HL-60 (cell line): ENCODE measurements around the gene DDO.

Source experiments
- CTCF ChIP-seq: IDR thresholded peaks from one replicate; pipeline ENCODE4 v1.5.1; 2011; ENCODE audit warnings: low read length, control low read depth, inconsistent platforms; ENCODE audit not compliant: insufficient read depth
- GABPA ChIP-seq: IDR thresholded peaks from 2 replicates; pipeline ENCODE4 v1.6.1; 2012; ENCODE audit warnings: low read depth
- POLR2AphosphoS5 ChIP-seq: IDR thresholded peaks from 2 replicates; pipeline ENCODE4 v1.6.1; 2012; ENCODE audit warnings: low read depth
- REST ChIP-seq: IDR thresholded peaks from 2 replicates; pipeline ENCODE4 v1.6.1; 2012; ENCODE audit warnings: low read depth; ENCODE audit not compliant: insufficient replicate concordance
- SPI1 ChIP-seq: IDR thresholded peaks from 2 replicates; pipeline ENCODE4 v1.6.1; 2012; ENCODE audit warnings: low read depth, mild to moderate bottlenecking, borderline replicate concordance

GRCh38 chr6:110410511-110410910, 4.9 kb downstream of the DDO start:
- TF ChIP-seq CTCF = no peak
- no peak for TF ChIP-seq REST
- TF ChIP-seq POLR2AphosphoS5 = no peak
- no peak for TF ChIP-seq GABPA
- TF ChIP-seq SPI1 = no peak
